GM08714 (cell line): Measurements from ENCODE around the gene RIIAD1.
A peak's percentile ranks its signal among the peaks of the same experiment; 100 is the strongest.
"Not testable (repeated sequence)": the region's sequence is repeated elsewhere in the genome, so short reads cannot be mapped to it uniquely, and the experiment has no call there.

Experiments used
- H3K4me3 ChIP-seq: fragments of 200-500 bp; sonication (Bioruptor generic); 2 replicates; pipeline ENCODE4 v1.5.1; 2014; ENCODE audit warnings: mild to moderate bottlenecking, low read length, inconsistent platforms
- ZNF274 ChIP-seq: IDR thresholded peaks from 2 replicates; pipeline ENCODE4 v1.6.1; 2012; ENCODE audit warnings: mild to moderate bottlenecking, low read depth, low read length

Gene RIIAD1

DNA sequence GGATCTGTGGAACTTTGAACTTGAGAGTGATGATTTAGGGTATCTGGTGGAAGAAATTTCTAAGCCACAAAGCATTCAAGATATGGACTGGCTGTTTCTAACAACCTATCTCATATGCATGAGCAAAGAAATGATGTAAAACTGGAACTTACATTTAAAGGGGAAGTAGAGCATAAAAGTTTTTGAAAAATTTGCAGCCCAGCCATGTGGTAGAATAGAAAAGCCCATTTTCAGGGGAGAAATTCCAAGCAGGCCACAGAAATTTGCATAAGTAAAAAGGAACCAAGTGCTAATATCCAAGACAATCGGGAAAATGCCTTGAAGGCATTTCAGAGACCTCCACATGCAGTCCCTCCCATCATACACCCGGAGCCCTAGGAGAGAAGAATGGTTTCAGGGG lies 15.7 kb downstream of the RIIAD1 start:
- no peak for TF ChIP-seq ZNF274
- no peak overlapping the region for H3K4me3 ChIP-seq

DNA sequence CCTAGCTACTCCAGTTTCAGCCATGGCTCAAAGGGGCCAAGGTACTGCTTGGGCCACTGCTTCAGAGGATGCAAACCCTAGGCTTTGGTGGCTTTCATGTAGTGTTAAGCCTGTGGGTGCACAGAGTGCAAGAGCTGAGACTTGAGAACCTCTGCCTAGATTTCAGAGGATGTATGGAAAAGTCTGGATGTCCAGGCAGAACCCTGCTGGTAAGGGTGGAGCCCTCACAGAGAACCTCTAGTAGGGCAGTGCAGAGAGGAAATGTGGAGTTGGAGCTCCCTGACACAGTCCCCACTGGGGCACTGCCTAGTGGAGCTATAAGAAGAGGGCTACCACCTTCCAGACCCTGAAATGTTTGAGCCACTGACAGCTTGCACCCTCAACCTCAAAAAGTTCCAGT lies 16.2 kb downstream of the RIIAD1 start:
- TF ChIP-seq ZNF274, result no peak
- no peak overlapping the region for H3K4me3 ChIP-seq

DNA sequence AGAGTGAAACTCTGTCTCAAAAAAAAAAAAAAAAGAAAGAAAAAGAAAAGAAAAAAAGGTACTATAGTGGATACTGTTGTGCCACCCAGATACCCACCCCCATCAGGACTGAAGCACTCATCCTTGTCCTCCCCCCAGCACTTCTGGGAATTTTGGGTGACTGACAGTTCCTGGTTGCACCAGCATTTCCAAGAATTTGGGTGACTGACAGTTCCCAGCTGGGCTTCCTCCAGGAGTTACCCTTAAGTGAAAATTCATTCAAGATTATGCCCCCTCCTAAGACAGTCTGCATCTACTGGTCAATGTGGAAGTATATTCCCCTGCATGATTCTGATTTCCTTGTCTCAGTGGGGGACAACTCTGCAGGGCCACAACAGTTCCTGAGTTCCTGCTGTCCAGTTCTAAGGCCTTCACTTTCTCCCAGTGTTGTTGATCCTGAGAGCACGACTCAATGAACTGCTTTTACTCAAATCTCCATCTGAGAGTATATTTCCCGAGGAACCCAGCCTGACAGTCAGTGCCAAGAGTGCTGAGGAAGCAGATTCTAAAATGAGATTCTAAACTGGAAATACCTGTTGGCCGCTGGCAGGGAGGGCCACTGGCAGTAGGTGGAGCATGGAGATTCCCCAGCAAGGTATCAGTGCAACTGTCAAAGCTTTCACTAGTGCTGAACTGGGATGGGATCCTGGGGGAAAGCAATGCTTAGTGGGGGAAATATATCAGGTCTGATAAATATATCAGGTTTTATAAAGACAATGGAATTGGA lies 18.5 kb downstream of the RIIAD1 start:
- no peak overlapping the region for H3K4me3 ChIP-seq
- no peak for TF ChIP-seq ZNF274

DNA sequence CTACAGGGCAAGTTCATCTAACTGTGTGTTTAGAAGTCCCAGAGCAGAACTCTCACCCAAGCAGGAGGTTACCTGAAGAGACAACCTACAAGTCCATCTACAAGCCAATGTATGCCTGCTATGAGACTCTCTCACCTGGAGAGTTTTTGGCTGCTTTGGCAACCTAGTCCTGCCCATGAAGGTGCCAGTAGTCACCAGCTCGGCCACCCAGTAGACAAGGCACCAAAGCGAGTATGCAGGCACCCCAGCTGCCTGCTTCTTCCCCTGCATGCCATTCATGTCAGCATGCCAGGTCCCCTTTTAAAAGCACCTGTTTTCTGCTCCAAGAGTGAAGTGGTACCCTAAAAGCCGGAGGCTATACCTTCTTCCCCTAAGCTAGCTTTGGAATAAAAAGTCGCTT lies 20.2 kb downstream of the RIIAD1 start:
- H3K4me3 ChIP-seq, result no peak overlapping the region
- TF ChIP-seq ZNF274, result no peak

DNA sequence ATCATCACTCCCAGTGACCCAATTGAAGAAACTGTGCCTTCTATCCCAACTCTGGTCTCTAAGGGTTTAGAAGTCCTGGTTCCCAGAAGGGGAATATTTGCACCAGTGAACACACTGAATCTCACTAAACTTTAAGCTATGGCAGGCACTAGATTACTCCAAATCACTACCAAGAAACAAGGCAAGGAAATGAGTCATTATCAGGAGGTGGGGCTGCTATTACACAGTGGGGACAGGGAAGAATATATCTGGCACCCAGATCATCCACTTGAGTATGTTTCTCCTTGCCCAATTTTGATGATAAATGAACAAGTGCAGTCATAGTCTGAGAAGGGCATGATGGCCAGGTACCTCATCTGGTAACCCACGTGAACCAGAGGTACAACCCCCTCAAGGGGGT lies 35.0 kb downstream of the RIIAD1 start:
- no peak overlapping the region for H3K4me3 ChIP-seq
- no peak for TF ChIP-seq ZNF274

DNA sequence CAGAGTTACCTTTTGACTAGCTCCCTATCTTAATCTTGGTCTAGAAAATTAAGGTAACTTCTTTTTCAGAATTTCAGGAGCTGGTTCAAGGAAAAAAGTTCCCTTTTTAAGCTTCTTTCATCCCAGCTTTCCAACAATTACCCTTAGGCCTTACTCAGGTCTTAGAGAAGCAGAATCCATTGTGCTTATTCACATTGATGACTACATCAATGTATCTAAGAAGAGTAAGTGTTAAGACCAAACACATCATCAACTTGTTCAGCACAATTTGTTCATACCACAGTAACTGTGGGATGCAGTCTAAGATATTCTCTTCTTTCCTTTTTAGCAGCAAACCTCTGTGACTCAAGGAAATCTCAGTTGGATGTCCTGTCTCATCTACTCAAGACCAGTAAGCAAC lies 37.9 kb downstream of the RIIAD1 start:
- TF ChIP-seq ZNF274, result no peak
- no peak overlapping the region for H3K4me3 ChIP-seq

DNA sequence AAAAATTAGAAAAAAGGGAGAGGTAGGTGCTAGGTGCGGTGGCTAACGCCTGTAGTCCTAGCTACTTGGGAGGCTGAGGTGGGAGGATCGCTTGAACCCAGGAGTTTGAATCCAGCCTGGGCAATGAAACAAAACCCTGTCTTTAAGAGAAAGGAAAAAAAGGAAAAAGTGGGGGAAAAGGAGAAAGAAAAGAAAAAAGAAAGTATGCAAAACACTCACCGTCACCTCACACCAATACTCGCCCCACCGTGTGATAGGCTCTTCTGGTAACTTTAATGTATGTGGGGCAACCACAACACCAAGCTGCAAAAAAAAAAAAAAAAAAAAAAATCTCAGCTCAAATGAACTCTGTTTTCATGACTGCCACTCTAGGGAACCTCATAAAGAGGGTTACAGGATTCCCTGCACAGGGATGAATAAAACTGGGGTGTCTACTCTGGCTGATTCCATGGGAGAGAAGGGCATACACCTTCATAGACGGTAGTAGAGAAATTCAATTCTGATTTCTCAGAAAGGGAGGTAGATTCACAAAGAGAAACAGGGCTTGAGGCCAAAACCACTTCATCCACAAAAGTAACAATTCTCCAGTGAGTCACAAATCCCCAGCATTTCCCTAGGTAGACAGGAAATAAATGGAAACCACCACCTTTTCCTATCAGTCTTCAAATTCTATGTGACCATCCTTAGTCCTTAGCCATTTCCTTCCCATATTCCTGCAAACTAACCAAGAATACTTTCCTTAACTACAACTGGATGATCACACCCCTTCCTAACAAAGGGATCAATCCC lies 39.5 kb downstream of the RIIAD1 start:
- H3K4me3 ChIP-seq, result no peak overlapping the region
- TF ChIP-seq ZNF274, result no peak

DNA sequence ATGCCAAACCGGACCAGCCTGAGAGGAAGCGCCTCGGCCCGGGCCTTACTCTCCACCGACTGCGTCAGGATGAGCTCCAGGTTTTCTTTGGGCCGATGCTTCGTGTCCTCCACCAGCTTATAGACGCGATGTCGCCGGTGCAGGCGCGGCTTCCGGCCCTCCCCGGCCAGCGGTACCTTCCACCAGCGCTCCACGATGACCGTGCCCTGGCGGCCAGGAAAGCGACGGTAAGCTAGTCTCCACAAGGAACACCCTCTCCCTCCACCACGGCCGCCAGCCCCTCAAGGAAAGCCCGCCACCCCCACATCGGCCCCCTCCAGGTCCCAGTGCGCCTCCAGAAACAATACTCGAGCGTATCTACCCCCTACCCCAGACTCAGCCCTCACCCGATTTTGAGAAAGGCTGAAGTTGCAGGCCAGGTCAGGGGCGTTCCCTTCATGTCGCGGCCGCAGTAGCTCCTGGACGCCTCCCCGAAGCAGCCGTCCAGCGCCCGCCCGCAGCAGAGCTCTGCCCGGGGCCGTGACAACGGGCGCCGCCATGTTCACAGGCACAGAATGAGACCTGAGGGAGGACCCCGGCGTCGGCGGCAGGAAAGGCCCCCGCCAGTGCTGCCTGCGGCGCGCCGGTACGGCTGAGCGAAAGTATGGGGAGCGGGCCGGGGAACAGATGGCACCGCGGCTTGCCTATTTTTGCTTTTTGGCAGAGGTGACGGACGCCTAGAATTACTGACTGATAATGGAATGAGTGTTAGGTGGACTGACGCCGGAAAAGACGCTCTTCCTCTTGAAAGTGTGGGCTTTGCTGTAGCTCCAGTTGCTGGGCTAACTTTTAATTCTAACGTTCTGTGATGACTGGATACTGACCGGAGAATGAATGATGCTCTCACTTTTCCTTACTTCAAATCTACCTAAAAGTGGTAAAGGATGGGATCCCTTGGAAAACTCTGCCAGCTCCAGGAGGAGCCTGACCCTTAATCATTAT lies 41.9 kb downstream of the RIIAD1 start, which contains the start of gene MRPL9:
TSS of gene MRPL9 (minus strand) at position 556 of the 981 bp plus-strand sequence. CDS start at position 539, 17 bp downstream.
- TF ChIP-seq ZNF274, result no peak
- H3K4me3 ChIP-seq, result peak within 1 kb of the TSS; percentile 94

DNA sequence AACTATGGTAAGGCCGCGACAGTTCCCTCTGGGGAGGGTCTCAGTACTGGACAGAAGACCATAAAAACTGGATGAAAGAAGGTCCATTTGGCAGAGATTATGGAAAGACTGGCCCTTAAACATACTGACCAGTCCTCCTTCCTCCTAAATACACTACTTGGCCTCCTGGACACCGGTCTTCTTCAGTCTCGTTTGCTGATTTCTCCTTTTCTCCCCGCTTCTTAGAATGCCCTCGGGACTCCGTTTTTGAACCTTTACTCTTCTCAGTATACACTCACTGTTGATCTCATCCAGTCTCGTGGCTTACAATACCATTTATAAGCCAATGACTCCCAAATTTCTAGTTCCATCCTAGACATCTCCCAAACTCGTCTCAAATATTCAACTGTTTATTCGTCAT lies 42.7 kb downstream of the RIIAD1 start:
- peak overlapping the region; percentile 94 for H3K4me3 ChIP-seq
- TF ChIP-seq ZNF274, result no peak

DNA sequence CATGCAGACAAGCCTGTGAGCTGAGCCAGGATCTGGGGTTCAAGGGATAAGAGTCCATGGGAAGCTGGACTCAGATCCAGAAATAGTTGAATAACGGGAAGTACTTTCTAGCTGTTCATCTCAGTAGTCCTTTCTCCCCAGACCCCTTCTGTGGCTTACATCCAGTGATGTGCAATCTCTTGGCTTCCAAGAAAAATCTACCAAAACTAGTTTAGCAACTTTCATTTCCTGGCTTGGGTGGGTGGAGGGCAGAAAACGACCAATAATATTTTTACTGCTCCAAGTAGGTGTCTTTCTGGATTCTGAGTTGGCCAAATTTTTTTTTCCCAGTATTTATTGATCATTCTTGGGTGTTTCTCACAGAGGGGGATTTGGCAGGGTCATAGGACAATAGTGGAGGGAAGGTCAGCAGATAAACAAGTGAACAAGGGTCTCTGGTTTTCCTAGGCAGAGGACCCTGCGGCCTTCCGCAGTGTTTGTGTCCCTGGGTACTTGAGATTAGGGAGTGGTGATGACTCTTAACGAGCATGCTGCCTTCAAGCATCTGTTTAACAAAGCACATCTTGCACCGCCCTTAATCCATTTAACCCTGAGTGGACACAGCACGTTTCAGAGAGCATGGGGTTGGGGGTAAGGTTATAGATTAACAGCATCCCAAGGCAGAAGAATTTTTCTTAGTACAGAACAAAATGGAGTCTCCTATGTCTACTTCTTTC lies 47.2 kb downstream of the RIIAD1 start:
- not testable (repeated sequence) for H3K4me3 ChIP-seq

DNA sequence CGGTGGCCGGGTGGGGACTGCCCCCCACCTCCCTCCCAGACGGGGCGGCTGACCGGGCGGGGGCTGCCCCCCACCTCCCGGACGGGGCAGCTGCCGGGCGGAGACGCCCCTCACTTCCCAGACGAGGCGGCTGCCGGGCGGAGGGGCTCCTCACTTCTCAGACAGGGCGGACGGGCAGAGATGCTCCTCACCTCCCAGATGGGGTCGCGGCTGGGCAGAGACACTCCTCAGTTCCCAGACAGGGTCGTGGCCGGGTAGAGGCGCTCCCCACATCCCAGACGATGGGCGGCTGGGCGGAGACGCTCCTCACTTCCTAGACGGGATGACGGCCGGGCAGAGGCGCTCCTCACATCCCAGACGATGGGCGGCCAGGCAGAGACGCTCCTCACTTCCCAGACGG lies 47.9 kb downstream of the RIIAD1 start:
- H3K4me3 ChIP-seq, result not testable (repeated sequence)

DNA sequence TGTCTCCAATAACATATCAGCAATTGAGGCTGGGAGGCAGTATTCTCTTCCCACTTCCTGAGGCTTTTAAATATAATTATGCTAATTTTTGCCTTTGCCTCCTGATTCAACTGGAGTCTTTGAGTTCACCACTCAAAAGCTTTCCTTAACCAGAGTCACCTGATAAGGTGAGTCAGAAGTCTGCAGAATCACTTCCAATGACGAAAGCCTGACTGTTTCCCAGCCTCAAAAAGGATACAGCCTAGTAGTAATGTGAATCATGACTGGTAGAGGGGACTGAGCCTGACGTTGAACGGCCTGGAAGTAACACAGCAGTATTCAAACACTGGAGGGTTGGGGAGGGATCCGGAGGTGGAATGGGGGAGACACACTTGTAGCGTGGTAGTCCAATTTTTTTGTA lies 52.4 kb downstream of the RIIAD1 start:
- H3K4me3 ChIP-seq, result no peak overlapping the region
- TF ChIP-seq ZNF274, result no peak

DNA sequence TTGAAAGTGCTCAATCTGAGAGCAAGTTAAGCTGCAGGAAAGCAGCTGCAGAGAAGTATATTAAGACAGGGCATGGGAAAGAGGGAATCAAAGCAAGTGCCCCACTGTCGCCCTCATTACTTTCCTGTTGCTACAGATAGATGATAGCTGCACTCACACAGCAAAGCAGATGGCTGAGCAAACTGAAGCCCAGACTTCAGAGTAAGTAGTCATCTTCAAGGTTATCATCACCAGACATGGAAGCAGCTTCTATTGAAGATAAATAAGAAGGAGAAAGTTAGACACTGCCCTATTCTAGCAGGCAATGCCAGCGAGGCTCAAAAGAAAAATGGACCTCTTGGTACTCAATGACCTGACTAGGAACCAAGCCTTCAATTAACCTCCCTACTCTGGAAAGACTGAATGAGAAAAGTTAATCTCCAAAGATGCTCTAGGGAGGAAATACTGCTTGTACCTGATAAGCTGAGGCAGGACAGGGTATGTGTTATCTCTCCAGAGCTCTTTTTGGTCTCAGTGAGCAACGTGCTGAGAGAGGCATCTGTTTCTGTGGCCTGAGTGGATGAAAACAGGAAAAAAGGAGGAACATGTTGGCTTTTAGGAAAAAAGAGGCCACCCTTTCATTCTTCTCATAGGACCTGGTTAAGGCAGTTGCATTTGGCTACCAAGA lies 53.1 kb downstream of the RIIAD1 start:
- H3K4me3 ChIP-seq, result no peak overlapping the region
- TF ChIP-seq ZNF274, result no peak
